Heart left ventricle (tissue), 16 donors: ENCODE results near the gene MAN2A1. TPM values are rescaled to one million over a fixed set of nuclear protein-coding genes. Genes with fewer than 3 reads are reported as not detected.

Experiments used
- ATAC-seq, 4 donors: fragments of 200-7000 bp; cut with Tn5 transposase; one replicate each; pipeline ENCODE4 v1.9.1; 2020 to 2022; ENCODE audit warnings: moderate library complexity in 4 of 4, mild to moderate bottlenecking in 3 of 4, moderate number of reproducible peaks in 1 of 4
- DNase-seq, 5 donors: peaks; one replicate each; pipeline ENCODE4 v3.0.0-alpha.2; 2020
- H3K27ac ChIP-seq, 12 donors: fragments of 200-600 bp; sonication (generic) in 4 of 12; one replicate each; pipeline versions ENCODE4 v1.5.0 to v1.8.0; 2016 to 2022; ENCODE audit warnings: mild to moderate bottlenecking in 2 of 12
- H3K27me3 ChIP-seq, 9 donors: fragments of 200-600 bp; sonication (generic) in 2 of 9; one replicate each; pipeline versions ENCODE4 v1.5.1 to v1.8.0; 2016 to 2022; ENCODE audit warnings: mild to moderate bottlenecking in 3 of 9
- H3K36me3 ChIP-seq, 9 donors: fragments of 200-600 bp; sonication (generic) in 2 of 9; one replicate each; pipeline versions ENCODE4 v1.5.0 to v1.8.0; 2018 to 2022; ENCODE audit warnings: mild to moderate bottlenecking in 2 of 9
- H3K4me1 ChIP-seq, 12 donors: fragments of 200-600 bp; sonication (generic) in 4 of 12; one replicate each; pipeline versions ENCODE4 v1.5.0 to v1.8.0; 2016 to 2022; ENCODE audit warnings: mild to moderate bottlenecking in 3 of 12
- H3K4me3 ChIP-seq, 12 donors: fragments of 200-600 bp; sonication (generic) in 4 of 12; one replicate each; pipeline versions ENCODE4 v1.5.0 to v1.8.0; 2017 to 2022; ENCODE audit warnings: mild to moderate bottlenecking in 9 of 12, moderate library complexity in 4 of 12
- H3K9me3 ChIP-seq, 12 donors: fragments of 200-600 bp; sonication (generic) in 4 of 12; one replicate each; pipeline versions ENCODE4 v1.5.0 to v1.8.0; 2016 to 2022; ENCODE audit warnings: mild to moderate bottlenecking in 1 of 12
- CTCF ChIP-seq, 12 donors: fragments of 200-600 bp; sonication (generic) in 4 of 12; IDR thresholded peaks; one replicate each; pipeline versions ENCODE4 v1.5.0 to v1.8.0; 2018 to 2022; ENCODE audit warnings: antibody characterized with exemption in 12 of 12, mild to moderate bottlenecking in 5 of 12
- POLR2A ChIP-seq, 2 donors: fragments of 450-650 bp; IDR thresholded peaks; one replicate each; pipeline ENCODE4 v1.6.1; 2017; ENCODE audit warnings: antibody characterized with exemption in 2 of 2, mild to moderate bottlenecking in 2 of 2, moderate library complexity in 2 of 2
- WGBS, 4 donors: extraction: QIAGEN DNeasy Blood & Tissue Kit in 2 of 4; methylation state at CpG; one replicate each; pipeline versions ENCODE4 v1.1.5 to v1.1.7; 2013 to 2018; 5-methylcytosine and 5-hydroxymethylcytosine counted together
- intact Hi-C, 10 donors: fragments of 100-400 bp; cut with DNase I; formaldehyde crosslinking; loops; one replicate each; pipeline versions ENCODE4 v1.11.1 to v1.14.2; 2022
- polyA plus RNA-seq, 2 donors: library from polyadenylated mRNA; stranded (reverse); fragments of 200-250 nt; gene quantifications; one replicate each; pipeline ENCODE4 v1.2.3, GENCODE V29; 2013
- total RNA-seq, 9 donors: library from RNA; depleted of rRNA in 2 of 9; stranded (reverse); fragments of >200 nt in 2 of 9; fragmentation: NEBNext Ultra II Directional in 3 of 9; extraction: Animal tissue kit (Norgen Biotek cat#: 25700) in 3 of 9; gene quantifications; one replicate each; pipeline versions ENCODE4 v1.1.0 to v1.2.4, GENCODE V29; 2016 to 2023
- donor health status: ischemic (EF 13 %, LVEDD 7.1; RV severe dilation, severe dysfunction).
- donor health status: healthy with polysubstance abuse.
- donor health status: DM: no; HTN: yes; CAD: no.
- donor health status: DM: no; HTN: no; CAD: no.
- donor health status: ischemic (EF 25% LVEDD 6.9; RV normal size, moderate dysfunction).
- donor health status: ischemic (EF 25% LVEDD 5.7; RV mildly dilated, moderate dysfunction).
- donor health status: healthy.
- donor health status: DM: yes; HTN: yes; CAD: no.
- donor health status: ischemic (EF 35%, LVEDD 5.7; RV mildly dilated, moderate dysfunction).
- donor health status: nonischemic (EF 11% LVEDD 7.7; RV severe dilation, severe dysfunction).
- donor health status: DM: yes; HTN: yes; CAD: no.
- donor health status: PGD.
- donor health status: ischemic (EF 29% LVEDD 5.4; RV normal size, mild dysfunction).
- donor health status: nonischemic (EF 23%, LVEDD 6.1; RV moderate dilation, normal function).

Gene MAN2A1
- total and polyA plus RNA-seq, 11 donors: 2.0 to 22.9 (median 7.8) TPM

DNA sequence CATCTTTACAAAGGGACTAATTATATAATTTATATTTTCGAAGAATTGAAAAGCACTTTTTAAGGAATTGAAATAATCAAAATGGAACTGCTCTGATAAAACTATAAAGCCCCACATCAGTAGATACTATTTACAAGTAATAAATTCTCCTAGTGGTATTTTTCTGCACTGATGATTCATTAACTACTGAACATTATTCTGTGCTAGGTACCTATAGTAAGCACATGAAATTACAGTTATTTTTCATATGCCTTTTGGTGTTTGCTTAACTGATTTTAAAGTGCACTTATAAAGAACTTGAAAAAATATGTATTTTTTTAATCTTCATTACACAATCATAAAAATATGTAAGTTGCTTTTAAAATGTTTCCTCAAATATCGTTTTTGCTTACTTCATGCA lies 123.0 kb downstream of the MAN2A1 start:
- peaks cover 0 to 31% (median 4%) of the 10 kb centered on the region in 9 donors for H3K36me3 ChIP-seq
- no peaks in the 10 kb centered on the region for H3K27me3 ChIP-seq
- DNase-seq (no peak), ATAC-seq (no peak)
- no peaks in the 10 kb centered on the region for H3K4me1 ChIP-seq
- 81 to 87% (median 84%) methylated on average over 2 of the region's 2 CpGs for WGBS, 4 donors
- TF ChIP-seq POLR2A (IDR thresholded peaks at IDR 0.05) (no peak), CTCF (IDR thresholded peaks at IDR 0.05) (no peak)
- H3K4me3 ChIP-seq: no peak overlapping the region
- no peak overlapping the region for H3K27ac ChIP-seq
- intact Hi-C loops: no loop called here
- H3K9me3 ChIP-seq: peaks cover 0 to 10% (median 0%) of the 10 kb centered on the region in 12 donors

- no peak overlapping the region for H3K27ac ChIP-seq
- H3K36me3 ChIP-seq: peaks cover 0 to 61% (median 24%) of the 10 kb centered on the region in 9 donors
- H3K4me1 ChIP-seq: no peaks in the 10 kb centered on the region
- 93 to 99% (median 96%) methylated on average over 1 of the region's 1 CpG for WGBS, 4 donors
- no peaks in the 10 kb centered on the region for H3K27me3 ChIP-seq
- no peak for ATAC-seq
- H3K4me3 ChIP-seq: no peak overlapping the region
- no peaks in the 10 kb centered on the region for H3K9me3 ChIP-seq
- intact Hi-C loops: no loop called here
- TF ChIP-seq POLR2A (IDR thresholded peaks at IDR 0.05): no peak
- TF ChIP-seq CTCF (IDR thresholded peaks at IDR 0.05): no peak
- DNase-seq: no peak
Observed at GRCh38 chr5:109816732-109817131, 127.0 kb downstream of the MAN2A1 start.

DNA sequence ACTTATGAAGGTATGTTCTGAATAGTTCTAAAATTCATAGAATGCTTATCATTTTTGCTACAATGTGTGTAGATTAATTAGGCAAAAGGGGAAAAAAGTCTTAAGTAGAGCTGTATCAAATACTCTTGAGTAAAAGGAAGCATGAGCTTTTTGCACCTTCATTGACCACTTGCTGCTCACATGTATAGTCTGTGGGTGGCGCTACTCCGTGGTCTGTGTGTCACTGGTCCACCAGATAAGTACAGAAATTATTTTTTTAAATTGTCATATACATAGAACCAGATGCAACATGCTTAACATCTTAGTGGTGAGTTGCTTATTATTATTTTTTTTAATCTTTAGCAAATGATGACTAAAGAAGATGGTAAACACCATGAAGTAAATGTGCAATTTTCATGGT lies 130.2 kb downstream of the MAN2A1 start:
- intact Hi-C loops: no loop called here
- no peaks in the 10 kb centered on the region for H3K4me1 ChIP-seq
- no peak for TF ChIP-seq CTCF (IDR thresholded peaks at IDR 0.05)
- no peak for TF ChIP-seq POLR2A (IDR thresholded peaks at IDR 0.05)
- 47 to 86% (median 59%) methylated on average over 2 of the region's 2 CpGs for WGBS, 4 donors
- no peak for DNase-seq
- H3K36me3 ChIP-seq: peaks cover 0 to 66% (median 49%) of the 10 kb centered on the region in 9 donors
- H3K27ac ChIP-seq: no peak overlapping the region
- H3K27me3 ChIP-seq: no peaks in the 10 kb centered on the region
- no peak for ATAC-seq
- no peak overlapping the region for H3K4me3 ChIP-seq
- H3K9me3 ChIP-seq: no peaks in the 10 kb centered on the region

DNA sequence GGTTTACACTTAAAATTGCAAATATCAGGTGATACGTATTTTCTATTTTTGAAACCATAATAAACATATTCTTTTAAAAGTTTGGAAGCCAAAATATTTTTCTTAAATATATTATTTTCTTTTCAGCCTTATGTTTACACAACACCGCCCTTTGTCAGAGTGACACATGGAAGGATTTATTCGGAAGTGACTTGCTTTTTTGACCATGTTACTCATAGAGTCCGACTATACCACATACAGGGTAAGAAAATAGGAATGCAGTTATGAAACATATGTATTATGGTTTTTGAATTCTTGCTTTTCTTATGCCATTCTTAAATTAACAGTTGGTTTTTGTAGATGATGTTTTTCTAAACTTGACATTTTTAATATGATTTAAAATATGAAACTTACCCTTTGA lies 133.9 kb downstream of the MAN2A1 start:
- Histone ChIP-seq H3K36me3 (peaks cover 0 to 82% (median 52%) of the 10 kb centered on the region in 9 donors), H3K4me1 (no peaks in the 10 kb centered on the region), H3K27ac (no peak overlapping the region), H3K27me3 (no peaks in the 10 kb centered on the region), H3K4me3 (no peak overlapping the region), H3K9me3 (no peaks in the 10 kb centered on the region)
- TF ChIP-seq CTCF (IDR thresholded peaks at IDR 0.05) (no peak), POLR2A (IDR thresholded peaks at IDR 0.05) (no peak)
- ATAC-seq: no peak
- intact Hi-C loops: no loop called here
- no peak for DNase-seq
- 96 to 98% (median 97%) methylated on average over 4 of the region's 4 CpGs for WGBS, 4 donors
